H1 (cell line): Measurements from ENCODE around the gene AIFM1.

ENCODE experiments used
- ATF3 ChIP-seq: IDR thresholded peaks from 2 replicates; pipeline ENCODE4 v1.6.1; 2011; ENCODE audit warnings: low read depth, mild to moderate bottlenecking, low read length; ENCODE audit not compliant: insufficient read depth
- CTCF ChIP-seq, 3 experiments: IDR thresholded peaks; 1 replicate in 2 of 3; 2 replicates in 1 of 3; pipeline versions ENCODE4 v1.5.1 to v1.6.1; 2011; ENCODE audit warnings: low read length in 3 of 3, mild to moderate bottlenecking in 3 of 3, inconsistent platforms in 2 of 3, low read depth in 1 of 3, moderate library complexity in 1 of 3; ENCODE audit not compliant: insufficient read depth in 1 of 3; ENCODE audit errors: control extremely low read depth in 1 of 3
- HDAC2 ChIP-seq, 2 experiments: fragments of 300-600 bp in 1 of 2; sonication (generic) in 1 of 2; IDR thresholded peaks; 2 replicates each; pipeline ENCODE4 v1.6.1; 2011 to 2012; ENCODE audit warnings: low read depth in 2 of 2, low read length in 2 of 2, mild to moderate bottlenecking in 2 of 2, moderate library complexity in 2 of 2, borderline replicate concordance in 1 of 2, inconsistent platforms in 1 of 2
- POLR2A ChIP-seq, 2 experiments: IDR thresholded peaks; 1 replicate in 1 of 2; 2 replicates in 1 of 2; pipeline ENCODE4 v1.6.1; 2011; ENCODE audit warnings: low read depth in 2 of 2, low read length in 2 of 2, mild to moderate bottlenecking in 2 of 2; ENCODE audit errors: control extremely low read depth in 1 of 2
- POLR2AphosphoS5 ChIP-seq: IDR thresholded peaks from 2 replicates; pipeline ENCODE4 v1.6.1; 2011; ENCODE audit warnings: low read depth, low read length
- SIX5 ChIP-seq: IDR thresholded peaks from 2 replicates; pipeline ENCODE4 v1.6.1; 2011; ENCODE audit warnings: mild to moderate bottlenecking, low read depth, low read length
- ZNF274 ChIP-seq: IDR thresholded peaks from 2 replicates; pipeline ENCODE4 v1.7.0; 2012; ENCODE audit warnings: low read length, borderline replicate concordance; ENCODE audit errors: extremely low read depth

- no peak for TF ChIP-seq POLR2A (IDR thresholded peaks at IDR 0.05; ENCODE audit: control extremely low read depth in 1 of 2, low read depth in 2 of 2, low read length in 2 of 2)
- TF ChIP-seq POLR2AphosphoS5, result no peak
- no peak for TF ChIP-seq HDAC2 (IDR thresholded peaks at IDR 0.05; ENCODE audit: borderline replicate concordance in 1 of 2, low read depth in 2 of 2, low read length in 2 of 2)
- no peak for TF ChIP-seq CTCF (IDR thresholded peaks at IDR 0.05; ENCODE audit: control extremely low read depth in 1 of 3, insufficient read depth in 1 of 3, low read depth in 1 of 3, low read length in 3 of 3)
- TF ChIP-seq ATF3, result no peak
- no peak for TF ChIP-seq ZNF274
- TF ChIP-seq SIX5, result no peak
Measured at GRCh38 chrX:130145123-130145522, 20.5 kb downstream of the AIFM1 start.
